NT2/D1 (cell line): Measurements from ENCODE around the gene QPRT.

Experiments used
- SUZ12 ChIP-seq: IDR thresholded peaks from 2 replicates; pipeline ENCODE4 v1.6.1; 2011; ENCODE audit not compliant: insufficient read length, insufficient read depth; ENCODE audit errors: extremely low read depth
- YY1 ChIP-seq: IDR thresholded peaks from 2 replicates; pipeline ENCODE4 v1.6.1; 2011; ENCODE audit not compliant: insufficient read length, insufficient read depth
- ZNF274 ChIP-seq: IDR thresholded peaks from 2 replicates; pipeline ENCODE4 v1.6.1; 2011; ENCODE audit warnings: mild to moderate bottlenecking, low read depth, low read length

DNA sequence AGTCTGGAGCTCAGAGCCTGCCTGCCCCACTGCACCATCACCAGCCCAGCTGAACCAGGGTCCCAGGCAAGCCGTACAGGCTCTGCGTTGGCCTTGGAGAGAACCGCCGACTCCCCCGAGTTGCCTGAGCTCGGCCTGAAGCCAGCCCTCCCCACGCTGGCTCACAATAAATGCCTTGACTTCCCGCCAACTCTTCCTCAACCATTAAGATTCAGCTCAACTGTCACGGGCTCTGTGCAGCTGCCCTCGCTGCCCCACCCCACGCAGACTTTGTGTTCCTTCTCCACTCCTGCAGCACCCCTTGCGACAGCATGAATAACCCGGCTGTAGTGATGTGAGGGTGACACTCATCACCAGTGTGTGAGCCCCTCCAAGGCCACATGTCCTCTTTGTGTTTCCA is 4.8 kb upstream of the QPRT start:
- TF ChIP-seq ZNF274 (no peak), SUZ12 (no peak), YY1 (no peak)
